Endothelial cell of umbilical vein (primary cell): ENCODE measurements around the gene TRIM56.
A peak's percentile ranks its signal among the peaks of the same experiment; 100 is the strongest.

Source experiments
- EZH2 ChIP-seq: IDR thresholded peaks from 2 replicates; pipeline ENCODE4 v1.6.1; 2012; ENCODE audit warnings: borderline replicate concordance, low read depth, mild to moderate bottlenecking, moderate library complexity, low read length, inconsistent platforms; ENCODE audit not compliant: severe bottlenecking
- JUN ChIP-seq: IDR thresholded peaks from 2 replicates; pipeline ENCODE4 v1.6.1; 2011; ENCODE audit warnings: borderline replicate concordance, low read depth; ENCODE audit not compliant: insufficient read length, insufficient read depth
- MAX ChIP-seq: IDR thresholded peaks from 2 replicates; pipeline ENCODE4 v1.6.1; 2011; ENCODE audit not compliant: insufficient read depth, insufficient read length
- POLR2A ChIP-seq: IDR thresholded peaks from 2 replicates; pipeline ENCODE4 v1.6.1; 2012; ENCODE audit warnings: low read depth, mild to moderate bottlenecking, control low read depth, low read length
- POLR2AphosphoS5 ChIP-seq: IDR thresholded peaks from 2 replicates; pipeline ENCODE4 v1.6.1; 2012; ENCODE audit warnings: low read depth, mild to moderate bottlenecking, control low read depth, low read length, moderate library complexity; ENCODE audit not compliant: insufficient read depth
- TF ChIP-seq, protein P1 (sequence below), 2 donors: IDR thresholded peaks; 1 replicate in 1 of 2; 2 replicates in 1 of 2; pipeline ENCODE4 v1.5.1; 2011; ENCODE audit warnings: low read length in 2 of 2, mild to moderate bottlenecking in 2 of 2, moderate library complexity in 2 of 2, control low read depth in 1 of 2, inconsistent platforms in 1 of 2, low read depth in 1 of 2; ENCODE audit not compliant: insufficient read depth in 1 of 2; ENCODE audit errors: extremely low read depth in 1 of 2

DNA sequence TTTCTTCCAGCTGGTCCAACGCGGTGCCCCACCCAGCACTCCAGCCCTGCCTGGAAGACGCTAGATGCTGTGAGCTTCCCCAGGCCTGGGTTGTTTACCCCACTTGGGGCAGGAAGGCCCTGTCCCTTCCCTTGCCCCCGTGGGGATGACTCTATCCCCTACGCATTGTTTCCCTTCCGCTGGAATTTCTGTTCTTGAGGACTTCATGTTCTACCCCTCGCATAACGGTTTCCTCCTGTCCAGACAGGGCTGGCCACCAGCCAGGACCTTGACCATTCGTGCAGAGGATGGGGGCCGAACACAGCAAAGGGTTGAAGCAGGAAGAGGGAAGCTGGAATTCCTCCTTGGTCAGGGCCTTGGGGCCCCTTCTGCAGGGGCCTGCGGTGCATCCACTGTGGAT, 27.0 kb downstream of the TRIM56 start:
- peak; percentile 78 for TF ChIP-seq POLR2A
- no peak for TF ChIP-seq EZH2
- TF ChIP-seq, protein P1, sequence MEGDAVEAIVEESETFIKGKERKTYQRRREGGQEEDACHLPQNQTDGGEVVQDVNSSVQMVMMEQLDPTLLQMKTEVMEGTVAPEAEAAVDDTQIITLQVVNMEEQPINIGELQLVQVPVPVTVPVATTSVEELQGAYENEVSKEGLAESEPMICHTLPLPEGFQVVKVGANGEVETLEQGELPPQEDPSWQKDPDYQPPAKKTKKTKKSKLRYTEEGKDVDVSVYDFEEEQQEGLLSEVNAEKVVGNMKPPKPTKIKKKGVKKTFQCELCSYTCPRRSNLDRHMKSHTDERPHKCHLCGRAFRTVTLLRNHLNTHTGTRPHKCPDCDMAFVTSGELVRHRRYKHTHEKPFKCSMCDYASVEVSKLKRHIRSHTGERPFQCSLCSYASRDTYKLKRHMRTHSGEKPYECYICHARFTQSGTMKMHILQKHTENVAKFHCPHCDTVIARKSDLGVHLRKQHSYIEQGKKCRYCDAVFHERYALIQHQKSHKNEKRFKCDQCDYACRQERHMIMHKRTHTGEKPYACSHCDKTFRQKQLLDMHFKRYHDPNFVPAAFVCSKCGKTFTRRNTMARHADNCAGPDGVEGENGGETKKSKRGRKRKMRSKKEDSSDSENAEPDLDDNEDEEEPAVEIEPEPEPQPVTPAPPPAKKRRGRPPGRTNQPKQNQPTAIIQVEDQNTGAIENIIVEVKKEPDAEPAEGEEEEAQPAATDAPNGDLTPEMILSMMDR (IDR thresholded peaks at IDR 0.05; ENCODE audit: extremely low read depth in 1 of 2, insufficient read depth in 1 of 2, low read depth in 1 of 2, low read length in 2 of 2) = no peak
- peak; percentile 99 for TF ChIP-seq POLR2AphosphoS5
- no peak for TF ChIP-seq MAX
- peak; percentile 96 for TF ChIP-seq JUN
